ENCODE results near the gene OXTR.

GRCh38 chr3:8760506-8760905, 8.9 kb downstream of the OXTR start:
- no peak for TF ChIP-seq CTCF (conservative IDR thresholded peaks at IDR 0.05; ENCODE audit: low read depth, low read length)
- TF ChIP-seq EZH2 (IDR thresholded peaks at IDR 0.05; ENCODE audit: low read length, unreplicated experiment): no peak
- no peak for TF ChIP-seq EZH2phosphoT487 (IDR thresholded peaks at IDR 0.05; ENCODE audit: borderline replicate concordance, low read length)

All from PC-3 (cell line).